Fibroblast of lung (primary cell): Measurements from ENCODE around the gene ADAMTS5. TPM values are rescaled to one million over a fixed set of nuclear protein-coding genes. Genes with fewer than 3 reads are reported as not detected.

ENCODE experiments used
- DNase-seq, 2 donors: peaks; one replicate each; pipeline versions ENCODE4 v3.0.0 to v3.0.0-alpha.2; 2010; ENCODE audit warnings: low read depth in 2 of 2
- H2AFZ ChIP-seq: 2 replicates; pipeline ENCODE4 v1.5.1; 2012; ENCODE audit warnings: low read length, control low read depth, inconsistent platforms
- H3K27ac ChIP-seq: 2 replicates; pipeline ENCODE4 v1.5.1; 2011; ENCODE audit warnings: low read length, control low read depth; ENCODE audit not compliant: insufficient read depth
- H3K27me3 ChIP-seq: 2 replicates; pipeline ENCODE4 v1.5.1; 2011; ENCODE audit warnings: mild to moderate bottlenecking, low read length; ENCODE audit not compliant: control insufficient read depth, insufficient read depth
- H3K36me3 ChIP-seq: 2 replicates; pipeline ENCODE4 v1.5.1; 2011; ENCODE audit warnings: low read length; ENCODE audit not compliant: control insufficient read depth, insufficient read depth
- H3K4me1 ChIP-seq: 2 replicates; pipeline ENCODE4 v1.5.1; 2011; ENCODE audit warnings: low read length; ENCODE audit not compliant: control insufficient read depth, insufficient read depth; ENCODE audit errors: extremely low read depth
- H3K4me2 ChIP-seq: 2 replicates; pipeline ENCODE4 v1.5.1; 2011; ENCODE audit warnings: low read length, control low read depth; ENCODE audit not compliant: insufficient read depth; ENCODE audit errors: extremely low read depth
- H3K4me3 ChIP-seq, 4 experiments: fragments of 200-600 bp in 1 of 4; sonication (generic) in 1 of 4; replicated peaks in 1 of 4; 2 replicates each; pipeline ENCODE4 v1.5.1; 2011 to 2016; ENCODE audit warnings: low read length in 4 of 4, low read depth in 3 of 4, mild to moderate bottlenecking in 3 of 4, control low read depth in 2 of 4, inconsistent platforms in 1 of 4, mixed read lengths in 1 of 4; ENCODE audit not compliant: insufficient read depth in 1 of 4; ENCODE audit errors: control extremely low read depth in 1 of 4
- H3K79me2 ChIP-seq: 2 replicates; pipeline ENCODE4 v1.5.1; 2012; ENCODE audit warnings: mild to moderate bottlenecking, low read length, inconsistent platforms; ENCODE audit not compliant: control insufficient read depth, insufficient read depth
- H3K9ac ChIP-seq: 2 replicates; pipeline ENCODE4 v1.5.1; 2011; ENCODE audit warnings: mild to moderate bottlenecking, low read length, control low read depth; ENCODE audit not compliant: insufficient read depth
- H3K9me3 ChIP-seq: 2 replicates; pipeline ENCODE4 v1.5.1; 2012; ENCODE audit warnings: low read depth, low read length; ENCODE audit not compliant: control insufficient read depth, insufficient read depth
- H4K20me1 ChIP-seq: 2 replicates; pipeline ENCODE4 v1.5.1; 2011; ENCODE audit warnings: low read length; ENCODE audit not compliant: control insufficient read depth, insufficient read depth; ENCODE audit errors: extremely low read depth
- EZH2 ChIP-seq: IDR thresholded peaks from 2 replicates; pipeline ENCODE4 v1.5.1; 2012; ENCODE audit warnings: low read length, control low read depth, mild to moderate bottlenecking; ENCODE audit errors: missing control alignments
- polyA minus RNA-seq: library from RNA; depleted of rRNA, polyadenylated mRNA; stranded (reverse); fragments of >200 nt; gene quantifications from 2 replicates; pipeline ENCODE4 v1.2.3, GENCODE V29; 2011; ENCODE audit warnings: low replicate concordance
- polyA plus RNA-seq, 2 donors: library from polyadenylated mRNA; depleted of rRNA in 1 of 2; stranded (reverse) in 1 of 2; unstranded in 1 of 2; fragments of >200 nt; gene quantifications; 2 replicates each; pipeline ENCODE4 v1.2.1, GENCODE V29; 2011 to 2012; ENCODE audit warnings: missing spikeins in 1 of 2
- total RNA-seq: library from RNA; depleted of rRNA; stranded (reverse); fragments of >200 nt; gene quantifications from 2 replicates; pipeline ENCODE4 v1.2.1, GENCODE V29; 2014
- TF ChIP-seq, protein P1 (sequence below), 2 donors: IDR thresholded peaks in 1 of 2; conservative IDR thresholded peaks in 1 of 2; 1 replicate in 1 of 2; 2 replicates in 1 of 2; pipeline ENCODE4 v1.5.1; 2011 to 2012; ENCODE audit warnings: low read length in 2 of 2, control low read depth in 1 of 2, inconsistent platforms in 1 of 2, low read depth in 1 of 2, mild to moderate bottlenecking in 1 of 2

Gene ADAMTS5
- total RNA-seq, result 3.9 and 4.3 TPM in 2 replicates
- polyA plus RNA-seq, result 2.8 and 12.2 TPM in 2 replicates
- polyA plus RNA-seq (2012), result 2.2 and 9.2 TPM in 2 replicates
- polyA minus RNA-seq, result 4.3 and 11.9 TPM in 2 replicates

DNA sequence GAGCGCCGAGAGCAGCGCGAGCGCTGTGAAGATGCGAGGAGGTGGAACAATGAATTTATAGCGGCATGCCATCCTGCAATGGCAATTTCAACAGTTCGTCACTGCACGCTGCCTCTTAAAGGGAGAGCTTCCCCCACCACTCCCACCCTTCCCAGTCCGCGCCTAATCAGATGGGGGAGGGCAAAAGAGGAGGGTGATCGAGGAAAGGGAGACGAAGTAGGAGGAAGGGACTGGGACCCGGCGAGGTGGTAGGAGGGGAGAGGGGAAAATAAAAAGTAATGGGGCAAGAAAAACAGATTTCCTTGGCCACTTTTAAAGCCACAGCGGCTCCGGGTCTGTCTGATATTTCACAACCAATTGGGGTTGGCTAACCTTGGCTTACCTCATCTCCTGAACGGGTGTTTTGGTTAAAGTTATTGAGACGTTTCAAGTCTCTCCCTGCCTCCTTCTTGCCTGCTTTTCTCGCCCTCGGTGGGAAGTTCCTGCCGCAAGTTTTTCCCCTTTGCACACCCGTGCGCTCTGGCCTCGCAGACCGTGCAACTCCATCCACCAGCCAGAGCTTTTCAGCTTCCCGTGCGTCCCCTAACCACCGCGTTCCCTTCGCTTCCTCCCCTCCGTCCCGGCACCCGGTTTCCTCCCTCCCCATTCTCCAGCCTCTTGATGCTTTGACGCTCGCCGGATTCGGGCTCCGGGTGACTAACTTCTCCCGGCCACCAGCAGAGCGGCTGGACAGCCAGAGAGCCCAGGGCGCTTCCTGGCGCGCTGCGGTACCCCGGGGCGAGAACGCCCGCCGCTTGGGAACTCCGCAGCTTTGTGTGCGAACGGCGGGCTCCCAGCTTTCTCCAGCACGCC, at the start of gene ADAMTS5:
Gene ADAMTS5 (minus strand): TSS at position 27 of the 852 bp plus-strand sequence. CDS start 697 bp downstream, outside the sequence.
- peak within 1 kb of the TSS; percentile 97 for H3K4me2 ChIP-seq
- H2AFZ ChIP-seq, result peak within 1 kb of the TSS; percentile 95
- H4K20me1 ChIP-seq, result no peaks in the 10 kb centered on the region
- H3K9me3 ChIP-seq, result no peaks in the 10 kb centered on the region
- TF ChIP-seq, protein P1, sequence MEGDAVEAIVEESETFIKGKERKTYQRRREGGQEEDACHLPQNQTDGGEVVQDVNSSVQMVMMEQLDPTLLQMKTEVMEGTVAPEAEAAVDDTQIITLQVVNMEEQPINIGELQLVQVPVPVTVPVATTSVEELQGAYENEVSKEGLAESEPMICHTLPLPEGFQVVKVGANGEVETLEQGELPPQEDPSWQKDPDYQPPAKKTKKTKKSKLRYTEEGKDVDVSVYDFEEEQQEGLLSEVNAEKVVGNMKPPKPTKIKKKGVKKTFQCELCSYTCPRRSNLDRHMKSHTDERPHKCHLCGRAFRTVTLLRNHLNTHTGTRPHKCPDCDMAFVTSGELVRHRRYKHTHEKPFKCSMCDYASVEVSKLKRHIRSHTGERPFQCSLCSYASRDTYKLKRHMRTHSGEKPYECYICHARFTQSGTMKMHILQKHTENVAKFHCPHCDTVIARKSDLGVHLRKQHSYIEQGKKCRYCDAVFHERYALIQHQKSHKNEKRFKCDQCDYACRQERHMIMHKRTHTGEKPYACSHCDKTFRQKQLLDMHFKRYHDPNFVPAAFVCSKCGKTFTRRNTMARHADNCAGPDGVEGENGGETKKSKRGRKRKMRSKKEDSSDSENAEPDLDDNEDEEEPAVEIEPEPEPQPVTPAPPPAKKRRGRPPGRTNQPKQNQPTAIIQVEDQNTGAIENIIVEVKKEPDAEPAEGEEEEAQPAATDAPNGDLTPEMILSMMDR (conservative IDR thresholded peaks at IDR 0.05 in 1 of 2, IDR thresholded peaks at IDR 0.05 in 1 of 2; ENCODE audit: low read depth in 1 of 2, low read length in 2 of 2), result peak in 1 of 2 donors; percentile 5
- TF ChIP-seq EZH2, result no peak
- no peaks in the 10 kb centered on the region for H3K27me3 ChIP-seq
- H3K79me2 ChIP-seq, result no peaks in the 10 kb centered on the region
- no peaks in the 10 kb centered on the region for H3K36me3 ChIP-seq
- H3K4me1 ChIP-seq, result peaks cover 4% of the 10 kb centered on the region
- H3K27ac ChIP-seq, result peak within 1 kb of the TSS; percentile 85
- peak within 1 kb of the TSS; percentile 75 for H3K9ac ChIP-seq
- H3K4me3 ChIP-seq, result peak within 1 kb of the TSS; percentile 74 to 83 (median 78)
- peak; percentile 55 to 77 for DNase-seq

DNA sequence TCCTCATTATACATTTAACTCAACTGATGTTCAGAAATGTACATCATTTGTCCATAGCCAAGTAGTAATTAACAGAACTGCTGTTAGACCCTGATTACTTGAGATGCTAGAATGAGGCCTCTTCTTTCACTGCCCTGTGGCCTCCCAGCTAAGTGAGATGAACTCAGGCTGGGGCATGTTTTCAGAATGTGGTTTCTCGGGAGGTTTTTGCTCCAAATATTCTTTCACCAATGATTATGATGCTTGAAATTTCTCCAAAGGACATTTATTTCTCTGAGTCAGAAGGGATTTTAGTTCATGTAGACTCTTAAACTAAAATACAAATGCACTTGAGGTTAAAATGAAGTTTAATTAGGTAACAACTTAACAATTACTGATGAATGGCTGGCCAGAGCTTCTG, 34.6 kb upstream of the ADAMTS5 start:
- Histone ChIP-seq H3K4me3 (no peak overlapping the region), H3K27ac (no peak overlapping the region), H3K4me2 (no peak overlapping the region), H2AFZ (no peak overlapping the region), H3K9me3 (no peaks in the 10 kb centered on the region), H3K27me3 (no peaks in the 10 kb centered on the region), H4K20me1 (no peaks in the 10 kb centered on the region), H3K79me2 (no peaks in the 10 kb centered on the region), H3K36me3 (no peaks in the 10 kb centered on the region), H3K4me1 (no peaks in the 10 kb centered on the region), H3K9ac (no peak overlapping the region)
- no peak for DNase-seq
- TF ChIP-seq, protein P1 (conservative IDR thresholded peaks at IDR 0.05 in 1 of 2, IDR thresholded peaks at IDR 0.05 in 1 of 2; ENCODE audit: low read depth in 1 of 2, low read length in 2 of 2), result no peak
- no peak for TF ChIP-seq EZH2

- no peak overlapping the region for H3K9ac ChIP-seq
- TF ChIP-seq, protein P1 (conservative IDR thresholded peaks at IDR 0.05 in 1 of 2, IDR thresholded peaks at IDR 0.05 in 1 of 2; ENCODE audit: low read depth in 1 of 2, low read length in 2 of 2), result no peak
- TF ChIP-seq EZH2, result no peak
Measured at GRCh38 chr21:26983576-26983975, 16.7 kb upstream of the ADAMTS5 start.

More at GRCh38 chr21:26983576-26983975, 16.7 kb upstream of the ADAMTS5 start:
- DNase-seq, result no peak
- H3K4me3 ChIP-seq, result no peak overlapping the region
- no peak overlapping the region for H3K27ac ChIP-seq
- no peaks in the 10 kb centered on the region for H3K27me3 ChIP-seq
- no peaks in the 10 kb centered on the region for H3K9me3 ChIP-seq
- H3K36me3 ChIP-seq, result no peaks in the 10 kb centered on the region
- H3K4me2 ChIP-seq, result no peak overlapping the region
- H3K4me1 ChIP-seq, result no peaks in the 10 kb centered on the region
- no peak overlapping the region for H2AFZ ChIP-seq
- no peaks in the 10 kb centered on the region for H4K20me1 ChIP-seq
- no peaks in the 10 kb centered on the region for H3K79me2 ChIP-seq
